Activated T-cell treated with anti-CD3 and anti-CD28 coated beads, Interleukin-2, amount 50 U/mL, for 4 hours (primary cell): Measurements from ENCODE around the gene KCNK17. TPM values are rescaled to one million over a fixed set of nuclear protein-coding genes. Genes with fewer than 3 reads are reported as not detected.

ENCODE experiments used
- ATAC-seq, 2 donors: fragments of 200-7000 bp; cut with Tn5 transposase; one replicate each; pipeline ENCODE4 v1.10.0; 2021
- DNase-seq: peaks from one replicate; pipeline ENCODE4 v3.0.0-alpha.2; 2020
- H3K27me3 Mint-ChIP-seq: one replicate; pipeline ENCODE4 v1.8.0; 2021; ENCODE audit warnings: low read depth, mixed read lengths
- H3K36me3 Mint-ChIP-seq: one replicate; pipeline ENCODE4 v1.8.0; 2022; ENCODE audit warnings: mixed read lengths; ENCODE audit not compliant: insufficient read depth
- H3K4me1 Mint-ChIP-seq: one replicate; pipeline ENCODE4 v1.8.0; 2021; ENCODE audit warnings: low read depth, mixed read lengths
- H3K4me3 Mint-ChIP-seq: one replicate; pipeline ENCODE4 v1.8.0; 2021; ENCODE audit warnings: mild to moderate bottlenecking, moderate library complexity, mixed read lengths
- H3K9me3 Mint-ChIP-seq: one replicate; pipeline ENCODE4 v1.8.0; 2021; ENCODE audit warnings: mixed read lengths
- total RNA-seq, 3 donors: library from RNA; stranded (reverse); gene quantifications; one replicate each; pipeline ENCODE4 v1.2.1, GENCODE V29; 2021

Gene KCNK17
- total RNA-seq, 3 donors from 2014 or later, result not detected

DNA sequence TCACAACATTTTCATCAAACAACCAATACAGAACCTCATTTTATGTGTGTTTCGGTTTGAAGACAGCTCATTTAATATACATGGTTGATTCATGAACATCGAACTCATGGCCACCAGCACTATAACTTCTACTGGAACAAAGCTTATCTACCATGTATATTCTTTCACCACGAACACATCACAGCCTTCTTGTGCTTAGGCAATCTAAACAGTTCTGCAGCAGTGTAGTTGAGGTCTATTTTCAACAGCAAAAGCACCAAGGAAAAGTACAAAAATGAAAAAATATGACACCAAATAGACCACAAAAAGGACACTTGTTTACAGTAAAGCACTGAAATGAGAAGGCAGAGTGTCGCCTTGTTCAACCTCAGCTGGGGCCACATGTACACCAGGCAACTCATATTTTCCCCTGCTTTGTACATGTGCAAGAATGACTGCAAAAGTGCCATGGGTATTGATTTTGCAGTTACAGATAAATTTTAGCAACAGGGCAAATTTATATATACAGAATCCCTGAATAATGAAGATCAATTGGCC lies 59.2 kb downstream of the KCNK17 start:
- Mint-ChIP-seq H3K27me3 (peaks cover 6% of the 10 kb centered on the region), H3K4me3 (no peak overlapping the region), H3K4me1 (no peaks in the 10 kb centered on the region), H3K9me3 (no peaks in the 10 kb centered on the region), H3K36me3 (no peaks in the 10 kb centered on the region)
- ATAC-seq (peak in 1 of 2 donors; percentile 25), DNase-seq (no peak)

DNA sequence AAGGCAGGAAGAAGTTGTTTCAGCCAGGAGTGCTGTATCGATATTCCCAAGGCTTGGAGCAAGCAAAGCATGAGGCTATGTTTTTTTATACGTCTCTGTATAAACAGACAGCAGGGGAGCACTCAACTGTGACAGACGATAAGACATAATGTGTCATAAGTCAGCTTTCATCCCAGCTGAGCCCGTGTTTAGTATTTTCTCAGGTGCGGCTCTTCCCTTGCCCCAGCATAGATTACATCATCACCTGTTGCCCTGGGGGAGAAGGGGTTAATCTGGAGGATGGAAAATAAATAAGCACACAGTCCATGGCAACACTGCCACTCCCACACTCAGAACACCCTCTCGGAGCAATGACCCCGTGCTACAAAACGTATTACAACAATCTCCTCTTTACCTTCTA lies 62.8 kb downstream of the KCNK17 start:
- DNase-seq (no peak), ATAC-seq (no peak)
- no peaks in the 10 kb centered on the region for H3K27me3 Mint-ChIP-seq
- no peaks in the 10 kb centered on the region for H3K9me3 Mint-ChIP-seq
- no peak overlapping the region for H3K4me3 Mint-ChIP-seq
- H3K4me1 Mint-ChIP-seq, result no peaks in the 10 kb centered on the region
- no peaks in the 10 kb centered on the region for H3K36me3 Mint-ChIP-seq

GRCh38 chr6:39250507-39250906 lies 63.7 kb downstream of the KCNK17 start:
- no peaks in the 10 kb centered on the region for H3K4me1 Mint-ChIP-seq
- no peaks in the 10 kb centered on the region for H3K9me3 Mint-ChIP-seq
- ATAC-seq (no peak), DNase-seq (no peak)
- no peaks in the 10 kb centered on the region for H3K36me3 Mint-ChIP-seq
- no peak overlapping the region for H3K4me3 Mint-ChIP-seq
- H3K27me3 Mint-ChIP-seq, result no peaks in the 10 kb centered on the region

GRCh38 chr6:39249278-39249677 lies 64.9 kb downstream of the KCNK17 start:
- Mint-ChIP-seq H3K4me1 (no peaks in the 10 kb centered on the region), H3K27me3 (no peaks in the 10 kb centered on the region), H3K4me3 (no peak overlapping the region), H3K36me3 (no peaks in the 10 kb centered on the region), H3K9me3 (no peaks in the 10 kb centered on the region)
- ATAC-seq (no peak), DNase-seq (no peak)

Other genes starting within 250 kb of the KCNK17 start
- gene SAYSD1, start 199.2 kb downstream of the KCNK17 start, total RNA-seq, result 10 to 100 TPM; 13.6 to 15.4 (median 13.9) TPM
- gene KCNK5, start 84.9 kb downstream of the KCNK17 start, total RNA-seq, result 10 to 100 TPM; 21.3 to 22.9 (median 22.2) TPM
- not detected for gene KCNK16, start 8.3 kb upstream of the KCNK17 start, total RNA-seq